Neural crest cell (in vitro differentiated cells): ENCODE data around the gene CCNB3. TPM values are rescaled to one million over a fixed set of nuclear protein-coding genes. Genes with fewer than 3 reads are reported as not detected.
"Not testable (repeated sequence)": the region's sequence is repeated elsewhere in the genome, so short reads cannot be mapped to it uniquely, and the experiment has no call there.

Source experiments
- DNase-seq: peaks from one replicate; pipeline ENCODE4 v3.0.0; 2021; ENCODE audit warnings: low read depth, mixed read lengths, low spot score
- H3K27ac Mint-ChIP-seq: one replicate; pipeline ENCODE4 v1.8.0; 2021; ENCODE audit warnings: mild to moderate bottlenecking, mixed read lengths; ENCODE audit not compliant: unreplicated experiment
- H3K27me3 Mint-ChIP-seq: 2 replicates; pipeline ENCODE4 v1.8.0; 2021; ENCODE audit warnings: low read depth, mild to moderate bottlenecking, mixed read lengths
- H3K36me3 Mint-ChIP-seq: 2 replicates; pipeline ENCODE4 v1.8.0; 2021; ENCODE audit warnings: low read depth, mild to moderate bottlenecking, mixed read lengths
- H3K4me1 Mint-ChIP-seq: 2 replicates; pipeline ENCODE4 v1.8.0; 2021; ENCODE audit warnings: mixed read lengths
- H3K4me3 Mint-ChIP-seq: one replicate; pipeline ENCODE4 v1.8.0; 2021; ENCODE audit warnings: mild to moderate bottlenecking, mixed read lengths
- H3K9me3 Mint-ChIP-seq: 2 replicates; pipeline ENCODE4 v1.8.0; 2021; ENCODE audit warnings: mixed read lengths
- CTCF ChIP-seq: fragments of 200-600 bp; sonication (generic); conservative IDR thresholded peaks from 2 replicates; pipeline ENCODE4 v1.5.0; 2021; ENCODE audit warnings: antibody characterized with exemption, mild to moderate bottlenecking
- total RNA-seq: library from RNA; stranded (reverse); gene quantifications from 2 replicates; pipeline ENCODE4 v1.2.1, GENCODE V29; 2021

CCNB3 gene
- total RNA-seq, 1 donor from 2014 or later: 0.89 TPM

- H3K27me3 Mint-ChIP-seq: no peaks in the 10 kb centered on the region
- H3K36me3 Mint-ChIP-seq: no peaks in the 10 kb centered on the region
- no peak overlapping the region for H3K27ac Mint-ChIP-seq
- TF ChIP-seq CTCF: peak; percentile 46
- peaks cover 3% of the 10 kb centered on the region for H3K9me3 Mint-ChIP-seq
- no peaks in the 10 kb centered on the region for H3K4me1 Mint-ChIP-seq
- no peak for DNase-seq
- no peak overlapping the region for H3K4me3 Mint-ChIP-seq
Measured at GRCh38 chrX:50211510-50211909, 6.9 kb downstream of the CCNB3 start.

GRCh38 chrX:50281253-50281652 lies 76.7 kb downstream of the CCNB3 start:
- no peak for TF ChIP-seq CTCF
- H3K27me3 Mint-ChIP-seq: no peaks in the 10 kb centered on the region
- H3K4me1 Mint-ChIP-seq: no peaks in the 10 kb centered on the region
- no peak overlapping the region for H3K4me3 Mint-ChIP-seq
- DNase-seq: no peak
- peaks cover 2% of the 10 kb centered on the region for H3K36me3 Mint-ChIP-seq
- H3K27ac Mint-ChIP-seq: no peak overlapping the region
- peaks cover 2% of the 10 kb centered on the region for H3K9me3 Mint-ChIP-seq

DNA sequence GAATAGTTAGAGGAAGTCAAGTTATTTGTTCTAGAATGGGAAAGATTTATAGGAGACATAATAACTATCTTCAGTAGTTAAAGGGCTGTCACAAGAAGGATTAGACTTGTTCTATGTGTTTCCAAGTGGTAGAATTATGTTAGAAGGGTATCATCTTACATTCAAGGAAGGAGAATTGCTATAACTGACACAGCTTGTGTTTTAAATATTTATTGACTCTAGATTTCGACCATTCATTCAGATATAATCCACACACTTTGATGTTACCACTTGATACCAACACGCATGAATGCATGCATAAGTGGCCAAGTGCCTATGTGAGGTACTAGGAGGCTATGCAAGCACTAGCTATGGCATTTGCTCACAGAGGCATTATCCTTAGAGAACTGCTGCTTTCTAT lies 122.7 kb downstream of the CCNB3 start:
- Mint-ChIP-seq H3K27me3 (no peaks in the 10 kb centered on the region), H3K36me3 (no peaks in the 10 kb centered on the region), H3K4me1 (no peaks in the 10 kb centered on the region), H3K27ac (no peak overlapping the region), H3K9me3 (peaks cover 3% of the 10 kb centered on the region), H3K4me3 (no peak overlapping the region)
- no peak for TF ChIP-seq CTCF
- no peak for DNase-seq

- peaks cover 11% of the 10 kb centered on the region for H3K9me3 Mint-ChIP-seq
- not testable (repeated sequence) for H3K27me3 Mint-ChIP-seq, H3K36me3 Mint-ChIP-seq, H3K4me1 Mint-ChIP-seq, H3K4me3 Mint-ChIP-seq, DNase-seq, H3K27ac Mint-ChIP-seq
- peak; percentile 22 for TF ChIP-seq CTCF
Measured at GRCh38 chrX:50332668-50333067, 128.1 kb downstream of the CCNB3 start.

DNA sequence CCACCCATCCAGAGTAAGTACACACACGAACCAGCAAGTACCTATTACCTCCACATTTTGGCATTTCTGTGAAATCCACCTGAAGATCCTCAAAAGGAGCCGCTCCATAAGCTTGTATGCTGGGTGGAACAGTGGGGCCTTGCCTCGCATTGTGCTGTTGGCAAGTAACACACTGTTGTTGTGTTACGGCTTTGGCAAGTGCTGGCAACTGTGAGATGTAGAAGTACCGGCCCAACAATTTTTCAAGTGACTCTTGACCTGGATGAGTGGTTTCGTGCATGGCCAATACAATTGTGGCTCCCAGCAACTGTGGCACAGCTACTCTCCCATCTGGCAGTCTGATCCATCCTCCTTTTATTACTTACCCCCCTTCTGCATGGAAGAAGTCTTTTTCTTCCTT lies 128.7 kb downstream of the CCNB3 start:
- Mint-ChIP-seq H3K4me3 (no peak overlapping the region), H3K27ac (no peak overlapping the region), H3K4me1 (no peaks in the 10 kb centered on the region), H3K27me3 (no peaks in the 10 kb centered on the region), H3K36me3 (peaks cover 5% of the 10 kb centered on the region), H3K9me3 (peaks cover 12% of the 10 kb centered on the region)
- DNase-seq: no peak
- TF ChIP-seq CTCF: no peak

- H3K36me3 Mint-ChIP-seq: no peaks in the 10 kb centered on the region
- no peaks in the 10 kb centered on the region for H3K4me1 Mint-ChIP-seq
- no peak for DNase-seq
- H3K27me3 Mint-ChIP-seq: no peaks in the 10 kb centered on the region
- H3K4me3 Mint-ChIP-seq: no peak overlapping the region
- no peak overlapping the region for H3K27ac Mint-ChIP-seq
- peaks cover 9% of the 10 kb centered on the region for H3K9me3 Mint-ChIP-seq
- no peak for TF ChIP-seq CTCF
Measured at GRCh38 chrX:50343917-50344316, 139.4 kb downstream of the CCNB3 start.
